Measurements from ENCODE around the gene TSPO. TPM values are rescaled to one million over a fixed set of nuclear protein-coding genes. Genes with fewer than 3 reads are reported as not detected.

The TSPO gene
- total RNA-seq, 1 experiment from 2014 or later, result 44.6 TPM

DNA sequence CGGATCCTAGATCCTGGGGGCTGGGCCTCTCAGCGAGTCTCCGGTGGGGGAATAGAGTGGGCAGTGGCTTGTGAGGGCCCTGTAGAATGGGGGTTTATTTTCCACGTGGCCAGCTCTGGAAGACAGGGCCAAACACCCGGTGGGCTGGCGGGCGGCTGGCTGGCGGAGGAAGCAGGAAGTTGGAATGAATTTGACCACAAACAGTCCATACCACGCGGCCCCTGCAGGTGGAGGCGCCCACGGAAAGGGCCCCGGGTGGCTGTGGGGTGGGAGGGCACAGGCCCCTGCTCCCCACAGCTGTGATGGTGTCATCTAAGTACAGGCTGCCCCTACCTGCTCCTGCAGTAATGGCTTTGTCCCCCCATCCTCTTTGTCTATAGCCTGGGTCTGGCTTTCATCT is 23.2 kb upstream of the TSPO start:
- no peaks in the 10 kb centered on the region for H3K9me3 Mint-ChIP-seq (ENCODE audit: unreplicated experiment)
- POLR2A ChIA-PET, result no interaction called here
- CTCF ChIA-PET, result no interaction called here
- peak overlapping the region; percentile 22 for H3K4me3 Mint-ChIP-seq (ENCODE audit: unreplicated experiment)
- H3K27ac Mint-ChIP-seq (ENCODE audit: unreplicated experiment), result peak overlapping the region; percentile 92
- Histone ChIP-seq H3K9me3 (no peaks in the 10 kb centered on the region), H3K27me3 (replicated peaks; ENCODE audit: control insufficient read depth, insufficient read depth, low read length) (no peaks in the 10 kb centered on the region), H3K4me1 (peaks cover 50% of the 10 kb centered on the region), H3K4me3 (ENCODE audit: low read depth, low read length) (no peak overlapping the region), H3K36me3 (ENCODE audit: control insufficient read depth, insufficient read depth, low read length) (no peaks in the 10 kb centered on the region)
- DNase-seq, result no peak
- no peaks in the 10 kb centered on the region for H3K27me3 Mint-ChIP-seq (ENCODE audit: insufficient read depth, unreplicated experiment)
- peaks cover 29% of the 10 kb centered on the region for H3K4me1 Mint-ChIP-seq (ENCODE audit: low read depth, unreplicated experiment)
- H3K36me3 Mint-ChIP-seq (ENCODE audit: insufficient read depth, unreplicated experiment), result peaks cover 66% of the 10 kb centered on the region
- no peak for TF ChIP-seq CTCF (IDR thresholded peaks at IDR 0.05; ENCODE audit: insufficient read depth in 1 of 2, low read depth in 1 of 2, low read length in 1 of 2, severe bottlenecking in 1 of 2, unreplicated experiment in 1 of 2)
- BruUV-seq (replicated peaks), result no TSS peak
- intact Hi-C loops (cut with micrococcal nuclease; ENCODE audit: unreplicated experiment), result no loop called here

DNA sequence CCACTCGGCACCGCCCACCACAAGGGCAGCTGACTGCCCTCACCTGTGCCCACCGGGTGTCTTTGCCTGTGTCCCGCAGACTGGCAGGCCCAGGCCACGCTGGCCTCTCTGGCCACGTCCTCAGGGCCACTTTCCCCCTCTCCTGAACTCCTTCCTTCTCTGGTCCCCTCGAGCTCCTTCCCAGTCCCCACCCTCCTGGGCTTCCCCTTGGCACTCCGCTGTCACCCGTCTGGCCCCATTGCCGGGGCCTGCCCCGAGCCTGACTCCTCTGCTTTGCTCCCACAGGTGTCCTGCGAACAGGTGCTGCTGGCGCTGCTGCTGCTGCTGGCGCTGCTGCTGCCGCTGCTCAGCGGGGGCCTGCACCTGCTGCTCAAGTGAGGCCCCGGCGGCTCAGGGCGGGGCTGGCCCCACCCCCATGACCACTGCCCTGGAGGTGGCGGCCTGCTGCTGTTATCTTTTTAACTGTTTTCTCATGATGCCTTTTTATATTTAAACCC is 22.4 kb upstream of the TSPO start:
- H3K4me3 Mint-ChIP-seq (ENCODE audit: unreplicated experiment), result peak overlapping the region; percentile 30
- intact Hi-C loops (cut with micrococcal nuclease; ENCODE audit: unreplicated experiment), result no loop called here
- H3K27ac Mint-ChIP-seq (ENCODE audit: unreplicated experiment), result peak overlapping the region; percentile 50
- no TSS peak for BruUV-seq (replicated peaks)
- peaks cover 50% of the 10 kb centered on the region for H3K4me1 ChIP-seq
- ChIA-PET POLR2A (no interaction called here), CTCF (no interaction called here)
- no peaks in the 10 kb centered on the region for H3K9me3 ChIP-seq
- H3K27me3 ChIP-seq (replicated peaks; ENCODE audit: control insufficient read depth, insufficient read depth, low read length), result no peaks in the 10 kb centered on the region
- TF ChIP-seq CTCF (IDR thresholded peaks at IDR 0.05; ENCODE audit: insufficient read depth in 1 of 2, low read depth in 1 of 2, low read length in 1 of 2, severe bottlenecking in 1 of 2, unreplicated experiment in 1 of 2), result no peak
- H3K4me1 Mint-ChIP-seq (ENCODE audit: low read depth, unreplicated experiment), result peaks cover 29% of the 10 kb centered on the region
- peak; percentile 63 to 73 for DNase-seq
- no peak overlapping the region for H3K4me3 ChIP-seq (ENCODE audit: low read depth, low read length)
- peaks cover 65% of the 10 kb centered on the region for H3K36me3 Mint-ChIP-seq (ENCODE audit: insufficient read depth, unreplicated experiment)
- H3K36me3 ChIP-seq (ENCODE audit: control insufficient read depth, insufficient read depth, low read length), result no peaks in the 10 kb centered on the region
- H3K27me3 Mint-ChIP-seq (ENCODE audit: insufficient read depth, unreplicated experiment), result no peaks in the 10 kb centered on the region
- no peaks in the 10 kb centered on the region for H3K9me3 Mint-ChIP-seq (ENCODE audit: unreplicated experiment)

GRCh38 chr22:43129426-43130425 is 21.6 kb upstream of the TSPO start:
- intact Hi-C loops (cut with micrococcal nuclease; ENCODE audit: unreplicated experiment), result no loop called here
- Histone ChIP-seq H3K4me1 (peaks cover 50% of the 10 kb centered on the region), H3K9me3 (no peaks in the 10 kb centered on the region), H3K27me3 (replicated peaks; ENCODE audit: control insufficient read depth, insufficient read depth, low read length) (no peaks in the 10 kb centered on the region), H3K4me3 (ENCODE audit: low read depth, low read length) (no peak overlapping the region), H3K36me3 (ENCODE audit: control insufficient read depth, insufficient read depth, low read length) (0 out of 2 replicates have a peak, but pooled peaks cover 1% of the 10 kb centered on the region)
- Mint-ChIP-seq H3K4me1 (ENCODE audit: low read depth, unreplicated experiment) (peaks cover 29% of the 10 kb centered on the region), H3K9me3 (ENCODE audit: unreplicated experiment) (no peaks in the 10 kb centered on the region), H3K27me3 (ENCODE audit: insufficient read depth, unreplicated experiment) (no peaks in the 10 kb centered on the region), H3K27ac (ENCODE audit: unreplicated experiment) (peak overlapping the region; percentile 50), H3K36me3 (ENCODE audit: insufficient read depth, unreplicated experiment) (peaks cover 66% of the 10 kb centered on the region), H3K4me3 (ENCODE audit: unreplicated experiment) (no peak overlapping the region)
- ChIA-PET CTCF (no interaction called here), POLR2A (no interaction called here)
- no peak for DNase-seq
- no peak for TF ChIP-seq CTCF (IDR thresholded peaks at IDR 0.05; ENCODE audit: insufficient read depth in 1 of 2, low read depth in 1 of 2, low read length in 1 of 2, severe bottlenecking in 1 of 2, unreplicated experiment in 1 of 2)
- BruUV-seq (replicated peaks), result no TSS peak

Measured in Caco-2 (cell line).